AG09319 (cell line): Measurements from ENCODE around the gene EFCAB7.

ENCODE experiments used
- DNase-seq: peaks from one replicate; pipeline ENCODE4 v3.0.0-alpha.2; 2010; ENCODE audit warnings: low read depth; ENCODE audit errors: extremely low read depth
- TF ChIP-seq, protein P1 (sequence below): IDR thresholded peaks from 2 replicates; pipeline ENCODE4 v1.5.1; 2011; ENCODE audit warnings: low read depth, mild to moderate bottlenecking, inconsistent platforms, low read length, moderate library complexity

The EFCAB7 gene

DNA sequence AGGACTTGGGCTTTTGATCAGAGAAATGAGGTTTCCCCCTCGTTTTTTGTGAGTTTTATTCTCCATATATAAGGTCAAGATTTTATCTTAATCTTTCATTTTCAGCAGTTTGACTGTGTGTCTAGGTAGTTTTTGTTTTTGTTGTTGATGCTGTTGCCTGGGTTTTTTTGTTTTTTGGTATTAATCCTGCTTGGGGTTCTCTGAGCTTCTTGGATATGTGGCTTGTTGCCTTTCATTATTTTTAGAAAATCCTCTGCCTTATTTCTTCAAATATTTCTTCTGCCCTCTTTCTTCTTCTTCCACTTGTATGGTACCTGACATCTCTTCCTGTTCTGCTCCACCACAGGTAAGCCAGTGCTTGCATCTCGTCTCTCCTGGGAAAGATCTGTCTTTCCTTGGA, 25.0 kb downstream of the EFCAB7 start:
- DNase-seq, result no peak
- TF ChIP-seq, protein P1, sequence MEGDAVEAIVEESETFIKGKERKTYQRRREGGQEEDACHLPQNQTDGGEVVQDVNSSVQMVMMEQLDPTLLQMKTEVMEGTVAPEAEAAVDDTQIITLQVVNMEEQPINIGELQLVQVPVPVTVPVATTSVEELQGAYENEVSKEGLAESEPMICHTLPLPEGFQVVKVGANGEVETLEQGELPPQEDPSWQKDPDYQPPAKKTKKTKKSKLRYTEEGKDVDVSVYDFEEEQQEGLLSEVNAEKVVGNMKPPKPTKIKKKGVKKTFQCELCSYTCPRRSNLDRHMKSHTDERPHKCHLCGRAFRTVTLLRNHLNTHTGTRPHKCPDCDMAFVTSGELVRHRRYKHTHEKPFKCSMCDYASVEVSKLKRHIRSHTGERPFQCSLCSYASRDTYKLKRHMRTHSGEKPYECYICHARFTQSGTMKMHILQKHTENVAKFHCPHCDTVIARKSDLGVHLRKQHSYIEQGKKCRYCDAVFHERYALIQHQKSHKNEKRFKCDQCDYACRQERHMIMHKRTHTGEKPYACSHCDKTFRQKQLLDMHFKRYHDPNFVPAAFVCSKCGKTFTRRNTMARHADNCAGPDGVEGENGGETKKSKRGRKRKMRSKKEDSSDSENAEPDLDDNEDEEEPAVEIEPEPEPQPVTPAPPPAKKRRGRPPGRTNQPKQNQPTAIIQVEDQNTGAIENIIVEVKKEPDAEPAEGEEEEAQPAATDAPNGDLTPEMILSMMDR, result no peak

DNA sequence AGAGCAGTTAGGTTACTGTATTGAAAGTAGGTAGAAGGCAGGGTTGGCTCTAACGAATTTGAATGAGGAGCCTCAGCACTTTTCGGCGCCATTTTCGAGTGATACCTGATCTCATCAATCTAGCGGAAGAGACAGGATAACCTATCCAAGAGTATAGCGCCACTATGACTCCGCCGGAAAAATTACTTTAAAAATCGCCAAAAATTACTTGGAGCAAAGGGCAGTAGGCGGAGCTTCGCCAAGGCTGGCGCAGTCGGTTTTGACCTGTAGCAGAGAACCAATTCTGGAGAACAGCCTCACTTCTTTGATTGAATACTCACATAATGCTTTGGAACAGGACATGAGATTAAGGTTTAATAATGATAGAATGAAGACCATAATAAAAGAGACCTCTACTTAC, 25.6 kb downstream of the EFCAB7 start:
- TF ChIP-seq, protein P1, result no peak
- no peak for DNase-seq

- TF ChIP-seq, protein P1, result no peak
- DNase-seq, result no peak
Observed at GRCh38 chr1:63555480-63555879, 32.2 kb downstream of the EFCAB7 start.

DNA sequence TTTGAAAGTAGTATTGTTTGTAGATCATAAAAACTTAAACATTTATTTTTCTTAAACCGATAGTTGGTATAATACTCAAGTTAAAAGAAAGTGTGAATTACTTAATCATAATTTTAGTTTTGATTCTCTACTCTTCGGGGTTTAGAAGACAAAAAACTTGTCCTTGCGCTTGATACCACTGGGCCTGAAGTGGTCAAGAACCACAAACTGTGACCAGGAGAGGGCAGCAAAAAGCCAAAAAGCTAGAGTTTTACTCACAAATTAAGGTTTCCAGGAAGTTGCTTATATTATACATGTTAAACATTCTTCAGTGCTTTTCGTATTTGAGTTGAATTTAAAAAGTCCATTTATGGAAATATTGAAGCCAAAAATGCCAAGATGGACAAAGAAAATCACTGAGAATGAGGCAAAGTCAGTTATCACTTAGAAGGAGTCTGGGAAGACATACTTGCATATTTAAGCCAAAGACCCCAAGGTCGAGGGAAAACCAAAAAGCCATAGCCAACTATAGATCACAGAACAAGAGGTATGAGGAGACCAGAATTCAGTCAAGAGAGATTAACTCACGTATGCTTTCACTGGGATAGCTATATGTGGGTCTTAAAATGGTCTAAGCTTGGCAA, 34.2 kb downstream of the EFCAB7 start:
- DNase-seq, result no peak
- TF ChIP-seq, protein P1, result peak; percentile 59

DNA sequence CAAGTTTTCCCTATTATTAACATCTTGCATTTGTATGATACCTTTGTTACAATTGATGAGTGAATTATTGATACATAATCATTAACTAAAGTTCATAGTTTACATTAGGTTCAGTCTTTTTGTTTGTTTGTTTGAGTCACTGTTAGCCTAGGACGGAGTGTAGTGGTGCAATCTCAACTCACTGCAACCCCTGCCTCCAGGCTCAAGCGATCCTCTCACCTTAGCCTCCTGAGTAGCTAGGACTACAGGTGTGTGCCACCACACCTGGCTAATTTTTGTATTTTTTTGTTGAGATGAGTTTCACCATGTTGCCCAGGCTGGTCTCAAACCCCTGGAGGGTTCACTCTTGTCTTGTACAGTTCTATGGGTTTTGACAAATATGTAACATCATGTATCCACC, 36.0 kb downstream of the EFCAB7 start:
- TF ChIP-seq, protein P1, result no peak
- no peak for DNase-seq

- TF ChIP-seq, protein P1, result no peak
- DNase-seq, result no peak
Observed at GRCh38 chr1:63563745-63564144, 40.4 kb downstream of the EFCAB7 start.

- TF ChIP-seq, protein P1, result no peak
- no peak for DNase-seq
Observed at GRCh38 chr1:63569068-63569467, 45.7 kb downstream of the EFCAB7 start.
